Tibial artery (tissue), 4 donors: Measurements from ENCODE around the gene SRD5A3.

ENCODE experiments used
- DNase-seq, 2 donors: peaks; one replicate each; pipeline ENCODE4 v3.0.0-alpha.2; 2019
- H3K27ac ChIP-seq, 2 donors: fragments of 200-600 bp; sonication (generic) in 1 of 2; 1 replicate in 1 of 2; 2 replicates in 1 of 2; pipeline ENCODE4 v1.5.1; 2018 to 2019; ENCODE audit warnings: mild to moderate bottlenecking in 1 of 2
- H3K27me3 ChIP-seq, 2 donors: fragments of 200-600 bp; sonication (generic) in 1 of 2; one replicate each; pipeline versions ENCODE4 v1.5.1 to v1.6.0; 2016 to 2019
- H3K36me3 ChIP-seq, 3 donors: fragments of 200-600 bp; sonication (generic) in 2 of 3; one replicate each; pipeline ENCODE4 v1.5.1; 2016 to 2019; ENCODE audit warnings: mild to moderate bottlenecking in 2 of 3
- H3K4me1 ChIP-seq, 4 donors: fragments of 200-600 bp; sonication (generic) in 2 of 4; 1 replicate in 3 of 4; 2 replicates in 1 of 4; pipeline ENCODE4 v1.5.1; 2016 to 2019
- H3K4me3 ChIP-seq, 2 donors: fragments of 200-600 bp; sonication (generic) in 1 of 2; 1 replicate in 1 of 2; 2 replicates in 1 of 2; pipeline ENCODE4 v1.5.1; 2018 to 2019; ENCODE audit warnings: mild to moderate bottlenecking in 2 of 2
- H3K9me3 ChIP-seq, 3 donors: fragments of 200-600 bp; sonication (generic) in 1 of 3; one replicate each; pipeline ENCODE4 v1.5.1; 2016 to 2019
- CTCF ChIP-seq, 2 experiments: fragments of 200-600 bp in 1 of 2; fragments of 450-650 bp in 1 of 2; IDR thresholded peaks; one replicate each; pipeline ENCODE4 v1.5.1; 2017 to 2019; ENCODE audit warnings: antibody characterized with exemption in 2 of 2, mild to moderate bottlenecking in 1 of 2, moderate library complexity in 1 of 2
- intact Hi-C: fragments of 100-400 bp; cut with DNase I; formaldehyde crosslinking; loops from one replicate; pipeline ENCODE4 v1.15.0; 2023; ENCODE audit warnings: low total_unique reads

SRD5A3 gene

GRCh38 chr4:55323375-55323774, 22.7 kb upstream of the SRD5A3 start:
- Histone ChIP-seq H3K27me3 (no peaks in the 10 kb centered on the region), H3K9me3 (no peaks in the 10 kb centered on the region), H3K36me3 (no peaks in the 10 kb centered on the region), H3K4me1 (no peaks in the 10 kb centered on the region), H3K4me3 (no peak overlapping the region), H3K27ac (no peak overlapping the region)
- DNase-seq = no peak
- no peak for TF ChIP-seq CTCF (IDR thresholded peaks at IDR 0.05)
- intact Hi-C loops = loop anchor here (5.0 kb wide), 2 partner anchors 326 to 351 kb away; no protein-coding TSS in a partner anchor

GRCh38 chr4:55326629-55327028, 19.4 kb upstream of the SRD5A3 start:
- intact Hi-C loops = no loop called here
- H3K27ac ChIP-seq = no peak overlapping the region
- no peaks in the 10 kb centered on the region for H3K27me3 ChIP-seq
- DNase-seq = no peak
- no peak for TF ChIP-seq CTCF (IDR thresholded peaks at IDR 0.05)
- no peak overlapping the region for H3K4me3 ChIP-seq
- H3K36me3 ChIP-seq = no peaks in the 10 kb centered on the region
- H3K4me1 ChIP-seq = no peaks in the 10 kb centered on the region
- H3K9me3 ChIP-seq = peaks cover 0 to 6% (median 0%) of the 10 kb centered on the region in 3 donors

GRCh38 chr4:55329012-55329411, 17.0 kb upstream of the SRD5A3 start:
- H3K4me1 ChIP-seq = no peaks in the 10 kb centered on the region
- no peak for DNase-seq
- H3K4me3 ChIP-seq = no peak overlapping the region
- no peak overlapping the region for H3K27ac ChIP-seq
- H3K27me3 ChIP-seq = no peaks in the 10 kb centered on the region
- intact Hi-C loops = no loop called here
- no peaks in the 10 kb centered on the region for H3K36me3 ChIP-seq
- TF ChIP-seq CTCF (IDR thresholded peaks at IDR 0.05) = no peak
- peaks cover 0 to 6% (median 0%) of the 10 kb centered on the region in 3 donors for H3K9me3 ChIP-seq

- H3K36me3 ChIP-seq = no peaks in the 10 kb centered on the region
- H3K27ac ChIP-seq = no peak overlapping the region
- no peak for TF ChIP-seq CTCF (IDR thresholded peaks at IDR 0.05)
- H3K4me3 ChIP-seq = no peak overlapping the region
- no peaks in the 10 kb centered on the region for H3K27me3 ChIP-seq
- peaks cover 0 to 6% (median 0%) of the 10 kb centered on the region in 3 donors for H3K9me3 ChIP-seq
- DNase-seq = no peak
- intact Hi-C loops = no loop called here
- no peaks in the 10 kb centered on the region for H3K4me1 ChIP-seq
These were observed 15.8 kb upstream of the SRD5A3 start for GRCh38 chr4:55330241-55330640.

- Histone ChIP-seq H3K4me1 (no peaks in the 10 kb centered on the region), H3K4me3 (no peak overlapping the region), H3K36me3 (no peaks in the 10 kb centered on the region), H3K27ac (no peak overlapping the region), H3K9me3 (no peaks in the 10 kb centered on the region), H3K27me3 (peaks cover 0 to 3% of the 10 kb centered on the region in 2 donors)
- DNase-seq = no peak
- intact Hi-C loops = no loop called here
- TF ChIP-seq CTCF (IDR thresholded peaks at IDR 0.05) = no peak
These were observed 9.7 kb upstream of the SRD5A3 start for GRCh38 chr4:55336138-55337034.
